Heart right ventricle (tissue), 16 donors: ENCODE data around the gene SLC6A12. TPM values are rescaled to one million over a fixed set of nuclear protein-coding genes. Genes with fewer than 3 reads are reported as not detected.

ENCODE experiments used
- ATAC-seq, 8 donors: fragments of 200-7000 bp; cut with Tn5 transposase; one replicate each; pipeline ENCODE4 v1.9.1; 2020; ENCODE audit warnings: mild to moderate bottlenecking in 8 of 8, moderate library complexity in 8 of 8, moderate number of reproducible peaks in 1 of 8
- DNase-seq, 2 donors: peaks; one replicate each; pipeline ENCODE4 v3.0.0-alpha.2; 2020
- H3K27ac ChIP-seq, 10 donors: fragments of 200-600 bp; sonication (generic) in 2 of 10; one replicate each; pipeline versions ENCODE4 v1.5.0 to v1.8.0; 2020 to 2022; ENCODE audit warnings: mild to moderate bottlenecking in 3 of 10
- H3K27me3 ChIP-seq, 7 donors: fragments of 200-600 bp; one replicate each; pipeline ENCODE4 v1.8.0; 2021 to 2022; ENCODE audit warnings: mild to moderate bottlenecking in 2 of 7
- H3K36me3 ChIP-seq, 9 donors: fragments of 200-600 bp; sonication (generic) in 1 of 9; one replicate each; pipeline versions ENCODE4 v1.5.0 to v1.8.0; 2020 to 2022; ENCODE audit warnings: mild to moderate bottlenecking in 2 of 9
- H3K4me1 ChIP-seq, 9 donors: fragments of 200-600 bp; sonication (generic) in 1 of 9; one replicate each; pipeline versions ENCODE4 v1.5.0 to v1.8.0; 2020 to 2022; ENCODE audit warnings: mild to moderate bottlenecking in 4 of 9
- H3K4me3 ChIP-seq, 10 donors: fragments of 200-600 bp; sonication (generic) in 2 of 10; one replicate each; pipeline versions ENCODE4 v1.5.0 to v1.8.0; 2020 to 2022; ENCODE audit warnings: mild to moderate bottlenecking in 7 of 10, moderate library complexity in 2 of 10
- H3K9me3 ChIP-seq, 11 donors: fragments of 200-600 bp in 10 of 11; sonication (generic) in 2 of 11; one replicate each; pipeline versions ENCODE4 v1.5.0 to v1.8.0; 2013 to 2022; ENCODE audit warnings: mild to moderate bottlenecking in 2 of 11, control low read depth in 1 of 11, moderate library complexity in 1 of 11
- CTCF ChIP-seq, 9 donors: fragments of 200-600 bp; sonication (generic) in 2 of 9; IDR thresholded peaks; one replicate each; pipeline versions ENCODE4 v1.5.0 to v1.8.0; 2021 to 2022; ENCODE audit warnings: antibody characterized with exemption in 9 of 9, mild to moderate bottlenecking in 5 of 9, moderate library complexity in 1 of 9
- WGBS, 2 donors: extraction: QIAGEN DNeasy Blood & Tissue Kit; methylation state at CpG; one replicate each; pipeline ENCODE4 v1.1.7; 2013; ENCODE audit warnings: inconsistent platforms in 1 of 2; 5-methylcytosine and 5-hydroxymethylcytosine counted together
- intact Hi-C, 10 donors: fragments of 100-400 bp; cut with DNase I; formaldehyde crosslinking; loops; one replicate each; pipeline versions ENCODE4 v1.11.1 to v1.14.2; 2022
- polyA plus RNA-seq, 2 donors: library from polyadenylated mRNA; stranded (reverse); fragments of 200-250 nt; gene quantifications; one replicate each; pipeline ENCODE4 v1.2.3, GENCODE V29; 2013
- total RNA-seq, 10 donors: library from RNA; stranded (reverse); fragmentation: NEBNext Ultra II Directional in 3 of 10; extraction: Animal tissue kit (Norgen Biotek cat#: 25700) in 3 of 10; gene quantifications; one replicate each; pipeline versions ENCODE4 v1.2.1 to v1.2.4, GENCODE V29; 2021 to 2023
- donor health status: Arrhythmogenic right ventricular cardiomyopathy.
- donor health status: ischemic (EF 13 %, LVEDD 7.1; RV severe dilation, severe dysfunction).
- donor health status: healthy with polysubstance abuse.
- donor health status: DM: no; HTN: yes; CAD: no.
- donor health status: DM: no; HTN: no; CAD: no.
- donor health status: ischemic (EF 25% LVEDD 6.9; RV normal size, moderate dysfunction).
- donor health status: ischemic (EF 25% LVEDD 5.7; RV mildly dilated, moderate dysfunction).
- donor health status: healthy.
- donor health status: DM: yes; HTN: yes; CAD: no.
- donor health status: Ischemic cardiomyopathy.
- donor health status: ischemic (EF 35%, LVEDD 5.7; RV mildly dilated, moderate dysfunction).
- donor health status: nonischemic (EF 11% LVEDD 7.7; RV severe dilation, severe dysfunction).
- donor health status: DM: yes; HTN: yes; CAD: no.
- donor health status: PGD.
- donor health status: ischemic (EF 29% LVEDD 5.4; RV normal size, mild dysfunction).
- donor health status: nonischemic (EF 23%, LVEDD 6.1; RV moderate dilation, normal function).

SLC6A12 gene
- total and polyA plus RNA-seq, 12 donors = 0.14 to 1.4 (median 0.74) TPM

GRCh38 chr12:208813-209212 lies 5.1 kb downstream of the SLC6A12 start:
- ATAC-seq (no peak), DNase-seq (no peak)
- no peaks in the 10 kb centered on the region for H3K36me3 ChIP-seq
- H3K4me3 ChIP-seq = no peak overlapping the region
- no peak for TF ChIP-seq CTCF (IDR thresholded peaks at IDR 0.05)
- H3K9me3 ChIP-seq = no peaks in the 10 kb centered on the region
- WGBS, 2 donors = 74 to 77% methylated on average over 4 of the region's 4 CpGs
- intact Hi-C loops = no loop called here
- peaks cover 0 to 27% (median 6%) of the 10 kb centered on the region in 9 donors for H3K4me1 ChIP-seq
- H3K27me3 ChIP-seq = peaks cover 0 to 32% (median 22%) of the 10 kb centered on the region in 7 donors
- H3K27ac ChIP-seq = no peak overlapping the region

GRCh38 chr12:207804-208203 lies 6.2 kb downstream of the SLC6A12 start:
- TF ChIP-seq CTCF (IDR thresholded peaks at IDR 0.05) = no peak
- peaks cover 0 to 34% (median 21%) of the 10 kb centered on the region in 7 donors for H3K27me3 ChIP-seq
- H3K4me3 ChIP-seq = no peak overlapping the region
- no peak overlapping the region for H3K27ac ChIP-seq
- 91 to 94% methylated on average over 10 of the region's 10 CpGs for WGBS, 2 donors
- no peaks in the 10 kb centered on the region for H3K9me3 ChIP-seq
- peaks cover 0 to 18% (median 7%) of the 10 kb centered on the region in 9 donors for H3K4me1 ChIP-seq
- H3K36me3 ChIP-seq = no peaks in the 10 kb centered on the region
- intact Hi-C loops = no loop called here
- ATAC-seq = no peak
- DNase-seq = no peak

GRCh38 chr12:206746-207440 lies 7.1 kb downstream of the SLC6A12 start:
- ATAC-seq (no peak), DNase-seq (no peak)
- Histone ChIP-seq H3K4me3 (no peak overlapping the region), H3K36me3 (no peaks in the 10 kb centered on the region), H3K9me3 (no peaks in the 10 kb centered on the region), H3K27ac (no peak overlapping the region), H3K27me3 (peaks cover 0 to 38% (median 21%) of the 10 kb centered on the region in 7 donors), H3K4me1 (peaks cover 0 to 9% (median 7%) of the 10 kb centered on the region in 9 donors)
- no peak for TF ChIP-seq CTCF (IDR thresholded peaks at IDR 0.05)
- 91 to 93% methylated on average over 21 of the region's 21 CpGs for WGBS, 2 donors
- intact Hi-C loops = no loop called here

- H3K27me3 ChIP-seq = peaks cover 0 to 40% (median 9%) of the 10 kb centered on the region in 7 donors
- no peak for ATAC-seq
These were observed 8.9 kb downstream of the SLC6A12 start for GRCh38 chr12:205026-205425.

More at GRCh38 chr12:205026-205425, 8.9 kb downstream of the SLC6A12 start:
- H3K9me3 ChIP-seq = no peaks in the 10 kb centered on the region
- peaks cover 0 to 8% (median 7%) of the 10 kb centered on the region in 9 donors for H3K4me1 ChIP-seq
- WGBS, 2 donors = 88 to 92% methylated on average over 4 of the region's 4 CpGs
- TF ChIP-seq CTCF (IDR thresholded peaks at IDR 0.05) = no peak
- DNase-seq = no peak
- no peaks in the 10 kb centered on the region for H3K36me3 ChIP-seq
- H3K4me3 ChIP-seq = no peak overlapping the region
- intact Hi-C loops = no loop called here
- H3K27ac ChIP-seq = no peak overlapping the region
